Measurements from ENCODE around the gene CFAP210. TPM values are rescaled to one million over a fixed set of nuclear protein-coding genes. Genes with fewer than 3 reads are reported as not detected.

CFAP210 gene
- total and polyA plus RNA-seq, 9 of the 15 experiments (the other 6 are each of a cell fraction or from before 2014, with no cell fraction given), result 0.75 to 3.6 (median 1.3) TPM

- TF ChIP-seq, protein P1, sequence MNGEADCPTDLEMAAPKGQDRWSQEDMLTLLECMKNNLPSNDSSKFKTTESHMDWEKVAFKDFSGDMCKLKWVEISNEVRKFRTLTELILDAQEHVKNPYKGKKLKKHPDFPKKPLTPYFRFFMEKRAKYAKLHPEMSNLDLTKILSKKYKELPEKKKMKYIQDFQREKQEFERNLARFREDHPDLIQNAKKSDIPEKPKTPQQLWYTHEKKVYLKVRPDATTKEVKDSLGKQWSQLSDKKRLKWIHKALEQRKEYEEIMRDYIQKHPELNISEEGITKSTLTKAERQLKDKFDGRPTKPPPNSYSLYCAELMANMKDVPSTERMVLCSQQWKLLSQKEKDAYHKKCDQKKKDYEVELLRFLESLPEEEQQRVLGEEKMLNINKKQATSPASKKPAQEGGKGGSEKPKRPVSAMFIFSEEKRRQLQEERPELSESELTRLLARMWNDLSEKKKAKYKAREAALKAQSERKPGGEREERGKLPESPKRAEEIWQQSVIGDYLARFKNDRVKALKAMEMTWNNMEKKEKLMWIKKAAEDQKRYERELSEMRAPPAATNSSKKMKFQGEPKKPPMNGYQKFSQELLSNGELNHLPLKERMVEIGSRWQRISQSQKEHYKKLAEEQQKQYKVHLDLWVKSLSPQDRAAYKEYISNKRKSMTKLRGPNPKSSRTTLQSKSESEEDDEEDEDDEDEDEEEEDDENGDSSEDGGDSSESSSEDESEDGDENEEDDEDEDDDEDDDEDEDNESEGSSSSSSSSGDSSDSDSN (IDR thresholded peaks at IDR 0.05; ENCODE audit: borderline replicate concordance in 1 of 2, low read depth in 2 of 2, low read length in 2 of 2), result peak; percentile 30 to 76; a peak in 1 of 4 replicates
- TF ChIP-seq KLF13 (tag; IDR thresholded peaks at IDR 0.05; ENCODE audit: borderline replicate concordance, low read depth) (0 out of 2 replicates have a peak, but pooled peaks have one; percentile 44), CTBP1 (IDR thresholded peaks at IDR 0.05; ENCODE audit: borderline replicate concordance) (peak; percentile 93), SAFB (IDR thresholded peaks at IDR 0.05; ENCODE audit: borderline replicate concordance, low read depth, low read length) (peak; percentile 95), ZFX (CRISPR knock-in tag; IDR thresholded peaks at IDR 0.05) (peak; percentile 98), ZBTB17 (CRISPR knock-in tag; IDR thresholded peaks at IDR 0.05) (0 out of 2 replicates have a peak, but pooled peaks have one; percentile 7), RBFOX2 (IDR thresholded peaks at IDR 0.05; ENCODE audit: low read depth, low read length) (peak; percentile 99), WHSC1 (IDR thresholded peaks at IDR 0.05; ENCODE audit: low read length) (no peak)
- TF ChIP-seq, protein P2, sequence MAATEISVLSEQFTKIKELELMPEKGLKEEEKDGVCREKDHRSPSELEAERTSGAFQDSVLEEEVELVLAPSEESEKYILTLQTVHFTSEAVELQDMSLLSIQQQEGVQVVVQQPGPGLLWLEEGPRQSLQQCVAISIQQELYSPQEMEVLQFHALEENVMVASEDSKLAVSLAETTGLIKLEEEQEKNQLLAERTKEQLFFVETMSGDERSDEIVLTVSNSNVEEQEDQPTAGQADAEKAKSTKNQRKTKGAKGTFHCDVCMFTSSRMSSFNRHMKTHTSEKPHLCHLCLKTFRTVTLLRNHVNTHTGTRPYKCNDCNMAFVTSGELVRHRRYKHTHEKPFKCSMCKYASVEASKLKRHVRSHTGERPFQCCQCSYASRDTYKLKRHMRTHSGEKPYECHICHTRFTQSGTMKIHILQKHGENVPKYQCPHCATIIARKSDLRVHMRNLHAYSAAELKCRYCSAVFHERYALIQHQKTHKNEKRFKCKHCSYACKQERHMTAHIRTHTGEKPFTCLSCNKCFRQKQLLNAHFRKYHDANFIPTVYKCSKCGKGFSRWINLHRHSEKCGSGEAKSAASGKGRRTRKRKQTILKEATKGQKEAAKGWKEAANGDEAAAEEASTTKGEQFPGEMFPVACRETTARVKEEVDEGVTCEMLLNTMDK (IDR thresholded peaks at IDR 0.05; ENCODE audit: borderline replicate concordance, insufficient read depth, low read depth, low read length, poor library complexity, severe bottlenecking), result no peak
- TF ChIP-seq, protein P3, sequence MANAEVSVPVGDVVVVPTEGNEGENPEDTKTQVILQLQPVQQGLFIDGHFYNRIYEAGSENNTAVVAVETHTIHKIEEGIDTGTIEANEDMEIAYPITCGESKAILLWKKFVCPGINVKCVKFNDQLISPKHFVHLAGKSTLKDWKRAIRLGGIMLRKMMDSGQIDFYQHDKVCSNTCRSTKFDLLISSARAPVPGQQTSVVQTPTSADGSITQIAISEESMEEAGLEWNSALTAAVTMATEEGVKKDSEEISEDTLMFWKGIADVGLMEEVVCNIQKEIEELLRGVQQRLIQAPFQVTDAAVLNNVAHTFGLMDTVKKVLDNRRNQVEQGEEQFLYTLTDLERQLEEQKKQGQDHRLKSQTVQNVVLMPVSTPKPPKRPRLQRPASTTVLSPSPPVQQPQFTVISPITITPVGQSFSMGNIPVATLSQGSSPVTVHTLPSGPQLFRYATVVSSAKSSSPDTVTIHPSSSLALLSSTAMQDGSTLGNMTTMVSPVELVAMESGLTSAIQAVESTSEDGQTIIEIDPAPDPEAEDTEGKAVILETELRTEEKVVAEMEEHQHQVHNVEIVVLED (CRISPR knock-in tag; IDR thresholded peaks at IDR 0.05), result peak; percentile 43
These were observed at the start of gene CFAP210, which contains the start of gene PHOSPHO2 (continued) for GRCh38 chr2:169694113-169694893.
